H1 (cell line): ENCODE data around the gene GRIN3A. TPM values are rescaled to one million over a fixed set of nuclear protein-coding genes. Genes with fewer than 3 reads are reported as not detected.

Source experiments
- BRCA1 ChIP-seq: IDR thresholded peaks from 2 replicates; pipeline ENCODE4 v1.6.1; 2012; ENCODE audit warnings: low read depth, low read length, improper control_type of control experiment
- CTBP2 ChIP-seq: IDR thresholded peaks from 2 replicates; pipeline ENCODE4 v1.7.0; 2011; ENCODE audit warnings: borderline replicate concordance, mild to moderate bottlenecking, moderate library complexity, mixed read lengths, low read length; ENCODE audit not compliant: insufficient read depth, insufficient read length
- KDM1A ChIP-seq: fragments of 200-600, 300-600 bp; sonication (generic); IDR thresholded peaks from 2 replicates; pipeline ENCODE4 v1.7.1; 2016; ENCODE audit warnings: mild to moderate bottlenecking, low read length, borderline replicate concordance
- SP2 ChIP-seq: IDR thresholded peaks from 2 replicates; pipeline ENCODE4 v1.6.1; 2012; ENCODE audit warnings: mild to moderate bottlenecking, low read length, inconsistent platforms
- polyA plus RNA-seq, 7 experiments: library from polyadenylated mRNA; depleted of rRNA in 3 of 7; stranded (reverse) in 5 of 7; unstranded in 2 of 7; fragments of >200 nt in 5 of 7; fragments of 200-250 nt in 2 of 7; gene quantifications; 1 replicate in 5 of 7; 2 replicates in 1 of 7; 4 replicates in 1 of 7; pipeline versions ENCODE4 v1.2.1 to v1.2.3, GENCODE V29; 2011 to 2013; ENCODE audit warnings: missing spikeins in 2 of 7, mixed read lengths in 2 of 7
- total RNA-seq: library from RNA; stranded (reverse); fragmentation: NEBNext Ultra II Directional; extraction: Animal tissue kit (Norgen Biotek cat#: 25700); gene quantifications from 2 replicates; pipeline ENCODE4 v1.2.1, GENCODE V29; 2021

Gene GRIN3A
- total and polyA plus RNA-seq, 2 of the 8 experiments (the other 6 are each of a cell fraction or from before 2014, with no cell fraction given) = 0.04 TPM; not detected in 1

DNA sequence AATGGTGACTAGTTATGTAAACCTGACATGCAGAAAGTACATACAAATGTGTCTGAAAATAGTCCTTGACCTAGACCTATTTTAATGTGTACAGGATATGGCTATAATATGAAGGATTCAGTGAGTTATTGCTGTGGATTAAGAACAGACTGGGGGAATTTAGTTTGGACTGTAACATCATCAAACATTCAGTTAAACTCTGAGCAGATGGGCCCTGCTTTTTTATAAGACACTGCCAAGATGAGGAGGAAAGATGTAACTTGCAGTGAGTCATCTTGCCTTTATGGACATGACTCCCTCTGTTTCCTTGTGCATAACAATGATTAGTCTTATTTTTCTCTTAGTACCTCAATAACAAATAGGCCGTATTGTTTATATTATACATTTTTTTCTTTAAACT is 155.9 kb downstream of the GRIN3A start (continued):
- TF ChIP-seq CTBP2 (no peak), KDM1A (no peak), BRCA1 (no peak), SP2 (no peak)
